Measurements from ENCODE around the gene LRR1.

DNA sequence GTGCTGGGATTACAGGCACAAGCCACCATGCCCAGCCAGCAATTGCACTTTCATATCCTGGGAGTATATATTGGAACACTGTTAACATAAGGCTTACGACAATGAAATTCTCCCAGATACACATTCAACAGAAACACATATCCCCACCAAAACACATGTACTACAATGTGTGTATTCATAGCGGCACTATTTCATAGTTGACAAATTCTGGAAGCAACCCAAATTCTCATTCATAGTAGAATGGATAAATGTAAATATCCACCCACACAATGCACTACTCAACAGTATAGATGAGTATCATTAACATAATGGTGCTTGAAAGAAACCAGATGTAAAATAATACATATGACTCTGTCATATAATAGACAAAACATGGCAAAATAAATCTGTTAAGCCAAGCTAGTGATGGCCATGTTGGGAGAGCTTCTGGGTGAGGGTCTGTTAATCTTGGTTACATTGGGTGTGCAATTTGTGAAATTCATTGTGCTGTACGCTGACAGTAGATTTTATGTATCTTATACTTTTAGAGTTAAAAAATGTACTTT lies 38.9 kb downstream of the LRR1 start:
- TF ChIP-seq POLR2A (IDR thresholded peaks at IDR 0.05; ENCODE audit: low read depth, low read length) = no peak
- TF ChIP-seq POLR2AphosphoS5 (IDR thresholded peaks at IDR 0.05; ENCODE audit: low read depth, low read length) = no peak
- TF ChIP-seq TAF1 (IDR thresholded peaks at IDR 0.05; ENCODE audit: low read depth, low read length) = no peak
- no peak for TF ChIP-seq SPI1 (IDR thresholded peaks at IDR 0.05; ENCODE audit: low read depth, low read length)
- TF ChIP-seq POU2F2 (IDR thresholded peaks at IDR 0.05; ENCODE audit: low read depth, low read length) = no peak
- TF ChIP-seq PAX5 (IDR thresholded peaks at IDR 0.05; ENCODE audit: insufficient read depth, low read length, severe bottlenecking) = no peak
